Muscle of arm (tissue), 12 donors: ENCODE results near the gene MYL5. TPM values are rescaled to one million over a fixed set of nuclear protein-coding genes. Genes with fewer than 3 reads are reported as not detected.

ENCODE experiments used
- DNase-seq: peaks from one replicate; pipeline ENCODE4 v3.0.0-alpha.2; 2013
- polyA plus RNA-seq, 12 donors: library from polyadenylated mRNA; unstranded; fragments of 120-200 nt; gene quantifications; one replicate each; pipeline ENCODE4 v1.2.1, GENCODE V29; 2013; ENCODE audit not compliant: insufficient read length in 12 of 12

Gene MYL5
- polyA plus RNA-seq, 12 donors, result 215 to 1,381 (median 850) TPM; not detected in 1

GRCh38 chr4:654871-655463 is 19.4 kb upstream of the MYL5 start:
- no peak for DNase-seq

- DNase-seq, result no peak
Observed at GRCh38 chr4:655464-656151, 18.7 kb upstream of the MYL5 start.

GRCh38 chr4:656436-657337 is 17.7 kb upstream of the MYL5 start:
- DNase-seq, result no peak

GRCh38 chr4:657338-657833 is 17.0 kb upstream of the MYL5 start:
- DNase-seq, result no peak

- no peak for DNase-seq
Observed at GRCh38 chr4:657834-658667, 16.3 kb upstream of the MYL5 start.

GRCh38 chr4:658681-659667 is 15.4 kb upstream of the MYL5 start:
- no peak for DNase-seq

- no peak for DNase-seq
Observed at GRCh38 chr4:659851-660250, 14.5 kb upstream of the MYL5 start.

- no peak for DNase-seq
Observed at GRCh38 chr4:660401-660800, 13.9 kb upstream of the MYL5 start.

- no peak for DNase-seq
Observed at GRCh38 chr4:661231-661630, 13.1 kb upstream of the MYL5 start.

GRCh38 chr4:661881-662761 is 12.2 kb upstream of the MYL5 start:
- DNase-seq, result no peak

GRCh38 chr4:663046-663437 is 11.3 kb upstream of the MYL5 start:
- no peak for DNase-seq

GRCh38 chr4:663438-664428 is 10.6 kb upstream of the MYL5 start:
- DNase-seq, result no peak

GRCh38 chr4:664713-665231 is 9.6 kb upstream of the MYL5 start:
- DNase-seq, result no peak

- DNase-seq, result no peak
Observed at GRCh38 chr4:665381-665750, 9.0 kb upstream of the MYL5 start.

- no peak for DNase-seq
Observed at GRCh38 chr4:665751-666435, 8.4 kb upstream of the MYL5 start.

- DNase-seq, result no peak
Observed at GRCh38 chr4:666436-666810, 7.9 kb upstream of the MYL5 start.

GRCh38 chr4:666822-667544 is 7.4 kb upstream of the MYL5 start:
- DNase-seq, result no peak
